GM10847 (cell line): ENCODE results near the gene HDAC4.

Source experiments
- POLR2A ChIP-seq: IDR thresholded peaks from 2 replicates; pipeline ENCODE4 v1.6.1; 2011; ENCODE audit not compliant: insufficient read length; ENCODE audit errors: extremely low read depth

Gene HDAC4

GRCh38 chr2:239042551-239043320 lies 358.1 kb downstream of the HDAC4 start:
- TF ChIP-seq POLR2A: no peak

GRCh38 chr2:239042046-239042445 lies 358.8 kb downstream of the HDAC4 start:
- TF ChIP-seq POLR2A: no peak

- no peak for TF ChIP-seq POLR2A
Observed at GRCh38 chr2:239041062-239041461, 359.8 kb downstream of the HDAC4 start.

- no peak for TF ChIP-seq POLR2A
Observed at GRCh38 chr2:239040152-239040761, 360.6 kb downstream of the HDAC4 start.

- TF ChIP-seq POLR2A: no peak
Observed at GRCh38 chr2:239039479-239039861, 361.4 kb downstream of the HDAC4 start.

- TF ChIP-seq POLR2A: no peak
Observed at GRCh38 chr2:239038773-239039478, 361.9 kb downstream of the HDAC4 start.

- TF ChIP-seq POLR2A: no peak
Observed at GRCh38 chr2:239037559-239037910, 363.3 kb downstream of the HDAC4 start.

GRCh38 chr2:239036819-239037558 lies 363.8 kb downstream of the HDAC4 start:
- TF ChIP-seq POLR2A: no peak

- no peak for TF ChIP-seq POLR2A
Observed at GRCh38 chr2:239035997-239036731, 364.7 kb downstream of the HDAC4 start.

- no peak for TF ChIP-seq POLR2A
Observed at GRCh38 chr2:239035361-239035814, 365.4 kb downstream of the HDAC4 start.

GRCh38 chr2:239034561-239035341 lies 366.1 kb downstream of the HDAC4 start:
- TF ChIP-seq POLR2A: no peak

GRCh38 chr2:239033801-239034560 lies 366.8 kb downstream of the HDAC4 start:
- TF ChIP-seq POLR2A: no peak

- no peak for TF ChIP-seq POLR2A
Observed at GRCh38 chr2:239029958-239030357, 370.9 kb downstream of the HDAC4 start.
